Neural progenitor cell (in vitro differentiated cells): ENCODE measurements around the gene FBXL13.

Experiments
- EZH2 ChIP-seq: fragments of 200-600 bp; sonication (generic); IDR thresholded peaks from 2 replicates; pipeline ENCODE4 v1.6.1; 2017; ENCODE audit warnings: antibody characterized with exemption, mild to moderate bottlenecking, moderate library complexity
- TF ChIP-seq, protein P1 (sequence below): fragments of 200-600 bp; sonication (generic); IDR thresholded peaks from 2 replicates; pipeline ENCODE4 v1.5.1; 2017; ENCODE audit warnings: antibody characterized with exemption, mild to moderate bottlenecking

DNA sequence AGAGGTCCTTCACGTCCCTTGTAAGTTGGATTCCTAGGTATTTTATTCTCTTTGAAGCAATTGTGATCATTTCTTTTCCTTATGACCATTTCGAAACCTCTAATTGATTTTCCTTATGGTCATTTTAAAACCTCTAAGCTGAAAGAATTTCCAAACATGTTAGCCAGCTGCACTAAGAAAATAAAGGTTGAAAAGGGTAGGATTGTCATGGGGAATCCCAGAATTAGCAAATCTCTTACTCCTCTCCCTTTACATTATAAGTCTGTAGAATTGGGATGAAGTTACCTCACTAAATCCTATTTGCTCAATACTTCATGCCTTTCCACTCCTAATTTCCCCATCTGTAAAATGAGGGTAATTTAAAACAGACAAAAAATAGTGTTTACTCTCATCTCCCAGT lies 246.3 kb downstream of the FBXL13 start:
- TF ChIP-seq EZH2, result no peak
- TF ChIP-seq, protein P1, sequence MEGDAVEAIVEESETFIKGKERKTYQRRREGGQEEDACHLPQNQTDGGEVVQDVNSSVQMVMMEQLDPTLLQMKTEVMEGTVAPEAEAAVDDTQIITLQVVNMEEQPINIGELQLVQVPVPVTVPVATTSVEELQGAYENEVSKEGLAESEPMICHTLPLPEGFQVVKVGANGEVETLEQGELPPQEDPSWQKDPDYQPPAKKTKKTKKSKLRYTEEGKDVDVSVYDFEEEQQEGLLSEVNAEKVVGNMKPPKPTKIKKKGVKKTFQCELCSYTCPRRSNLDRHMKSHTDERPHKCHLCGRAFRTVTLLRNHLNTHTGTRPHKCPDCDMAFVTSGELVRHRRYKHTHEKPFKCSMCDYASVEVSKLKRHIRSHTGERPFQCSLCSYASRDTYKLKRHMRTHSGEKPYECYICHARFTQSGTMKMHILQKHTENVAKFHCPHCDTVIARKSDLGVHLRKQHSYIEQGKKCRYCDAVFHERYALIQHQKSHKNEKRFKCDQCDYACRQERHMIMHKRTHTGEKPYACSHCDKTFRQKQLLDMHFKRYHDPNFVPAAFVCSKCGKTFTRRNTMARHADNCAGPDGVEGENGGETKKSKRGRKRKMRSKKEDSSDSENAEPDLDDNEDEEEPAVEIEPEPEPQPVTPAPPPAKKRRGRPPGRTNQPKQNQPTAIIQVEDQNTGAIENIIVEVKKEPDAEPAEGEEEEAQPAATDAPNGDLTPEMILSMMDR, result no peak
